GM19351 (cell line): Measurements from ENCODE around the gene IQCM.
A peak's percentile ranks its signal among the peaks of the same experiment; 100 is the strongest.

Source experiments
- ATAC-seq: cut with Tn5 transposase; IDR thresholded peaks from one replicate; pipeline ENCODE4 v1.9.1; 2021; ENCODE audit warnings: mild to moderate bottlenecking, moderate library complexity; ENCODE audit not compliant: unreplicated experiment

The IQCM gene

GRCh38 chr4:149784018-149784417 lies 31.6 kb downstream of the IQCM start:
- ATAC-seq, result no peak

- ATAC-seq, result no peak
Observed at GRCh38 chr4:149781150-149781549, 34.5 kb downstream of the IQCM start.

- ATAC-seq, result no peak
Observed at GRCh38 chr4:149768477-149768876, 47.2 kb downstream of the IQCM start.

- ATAC-seq, result no peak
Observed at GRCh38 chr4:149766135-149766534, 49.5 kb downstream of the IQCM start.

DNA sequence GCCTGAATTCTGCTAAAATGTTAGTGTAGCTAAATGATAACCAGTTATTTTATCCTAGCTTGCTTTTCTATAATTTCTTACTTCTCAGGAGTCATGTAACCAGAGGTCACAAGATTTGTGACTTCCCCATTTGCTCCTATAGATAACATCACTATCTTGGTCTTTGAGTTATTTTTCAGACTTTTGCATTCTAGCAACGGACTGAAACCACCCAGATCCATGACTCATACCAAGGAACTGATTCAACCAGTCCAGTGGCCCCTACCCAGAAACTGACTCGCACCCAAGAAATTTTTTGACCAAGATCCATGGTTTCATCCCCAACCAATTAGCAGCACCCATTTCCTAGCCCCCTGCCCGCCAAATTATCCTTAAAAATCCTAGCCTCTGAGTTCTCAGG lies 50.0 kb downstream of the IQCM start:
- ATAC-seq, result no peak

- ATAC-seq, result no peak
Observed at GRCh38 chr4:149755969-149756368, 59.7 kb downstream of the IQCM start.

- no peak for ATAC-seq
Observed at GRCh38 chr4:149754526-149754925, 61.1 kb downstream of the IQCM start.

DNA sequence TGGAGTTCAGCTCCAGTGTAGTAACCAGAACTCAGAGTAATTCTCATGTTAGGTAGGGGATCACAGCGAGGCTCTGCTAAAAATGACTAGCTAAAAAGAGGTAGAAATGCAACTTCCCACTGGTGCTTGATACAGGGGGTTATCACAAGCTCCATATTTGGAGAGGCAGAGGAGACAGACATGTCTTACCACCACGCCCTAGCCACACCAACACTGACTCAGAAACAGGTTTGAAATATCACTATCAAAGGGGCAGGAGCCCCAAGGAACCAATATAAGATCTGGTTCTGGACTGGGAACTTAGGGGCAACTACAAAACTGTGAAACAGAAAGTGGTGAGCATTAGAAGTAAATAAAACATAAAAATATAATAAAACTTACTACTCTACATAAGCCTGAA lies 62.9 kb downstream of the IQCM start:
- no peak for ATAC-seq

DNA sequence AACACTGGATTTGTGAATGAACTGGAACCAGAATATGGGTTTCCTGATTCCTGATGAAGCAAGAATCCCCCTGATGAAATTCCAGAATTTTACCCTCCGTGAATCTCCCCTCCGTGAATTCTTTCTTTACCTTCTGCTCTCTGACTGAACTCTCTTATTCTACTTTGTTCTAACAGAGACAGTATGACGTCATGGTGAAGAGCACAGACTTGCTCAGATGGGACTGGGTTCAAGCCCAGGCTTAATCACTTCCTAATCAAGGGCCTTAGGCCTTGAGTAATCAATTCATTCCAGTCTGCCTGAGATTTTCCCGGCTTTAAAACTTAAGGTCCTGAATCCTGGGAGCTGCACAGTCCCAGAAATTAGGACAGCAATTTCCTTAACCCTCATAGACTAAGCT lies 64.5 kb downstream of the IQCM start:
- ATAC-seq, result no peak

GRCh38 chr4:149749784-149750183 lies 65.9 kb downstream of the IQCM start:
- ATAC-seq, result no peak

DNA sequence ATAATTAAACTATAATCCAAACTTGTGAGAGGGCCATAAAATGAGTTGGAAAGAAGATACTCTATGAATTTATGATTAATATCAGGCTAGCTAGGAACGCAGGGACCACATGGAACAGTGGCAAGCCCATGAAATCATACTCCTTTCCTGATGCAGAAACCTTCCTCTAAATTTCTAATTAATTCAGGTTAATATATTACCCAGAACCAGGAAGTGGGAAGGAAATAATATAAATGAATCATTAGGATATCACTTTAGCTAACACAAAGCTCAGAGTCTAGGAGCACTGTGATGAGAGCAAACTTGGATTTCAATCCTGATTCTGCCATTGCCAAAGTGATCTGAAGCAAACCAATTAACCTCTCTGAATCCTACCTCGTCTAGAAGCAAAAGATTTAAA lies 68.0 kb downstream of the IQCM start:
- ATAC-seq, result no peak

DNA sequence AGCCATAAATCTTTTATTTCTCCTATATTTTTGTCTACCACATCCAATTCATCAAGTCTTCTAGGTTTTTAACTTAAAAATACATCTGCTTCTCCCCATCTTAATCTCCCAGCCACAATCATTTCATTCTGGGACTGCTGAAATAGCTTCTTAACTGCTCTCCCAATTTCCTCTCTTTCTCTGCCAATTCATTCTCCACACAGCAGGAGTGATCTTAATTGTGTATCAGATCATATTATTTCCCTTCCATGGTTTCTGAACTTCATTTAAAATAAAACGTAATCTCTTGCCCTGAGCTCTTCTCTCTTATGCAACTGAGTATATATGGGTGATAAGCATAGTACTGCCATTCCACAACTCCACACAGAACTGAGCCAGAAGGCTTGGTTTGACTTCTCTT lies 69.4 kb downstream of the IQCM start:
- no peak for ATAC-seq

DNA sequence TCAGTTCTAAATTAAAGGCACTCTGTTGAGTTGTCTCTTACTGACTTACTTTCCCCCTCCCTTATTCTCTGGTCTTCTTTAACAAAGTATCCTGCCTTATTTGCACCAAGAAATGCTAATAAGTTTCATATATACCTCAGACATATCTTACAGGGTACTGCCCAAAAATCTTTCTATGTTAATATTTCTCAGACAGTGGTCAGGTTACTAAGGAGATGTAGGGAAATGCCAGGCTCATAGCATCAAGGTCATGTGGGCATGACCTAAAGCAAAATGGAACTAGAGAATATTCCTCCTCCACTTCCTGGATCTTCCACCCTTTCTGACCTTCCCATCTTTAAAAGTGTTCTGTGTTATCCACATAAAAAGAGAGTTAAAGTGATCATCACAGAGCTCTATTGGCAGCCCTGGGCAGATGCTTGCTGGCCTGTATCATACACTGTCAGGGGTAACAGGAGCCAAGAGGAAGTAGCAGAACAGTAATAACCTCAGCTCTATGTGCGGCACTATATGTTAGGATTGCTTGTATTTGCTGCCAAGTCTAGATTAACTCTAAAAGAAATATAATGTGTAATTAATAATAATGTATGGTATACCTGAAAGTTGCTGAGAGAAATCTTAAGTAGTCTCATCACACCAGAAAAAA lies 74.3 kb downstream of the IQCM start:
- ATAC-seq, result no peak

- no peak for ATAC-seq
Observed at GRCh38 chr4:149738156-149738555, 77.5 kb downstream of the IQCM start.

DNA sequence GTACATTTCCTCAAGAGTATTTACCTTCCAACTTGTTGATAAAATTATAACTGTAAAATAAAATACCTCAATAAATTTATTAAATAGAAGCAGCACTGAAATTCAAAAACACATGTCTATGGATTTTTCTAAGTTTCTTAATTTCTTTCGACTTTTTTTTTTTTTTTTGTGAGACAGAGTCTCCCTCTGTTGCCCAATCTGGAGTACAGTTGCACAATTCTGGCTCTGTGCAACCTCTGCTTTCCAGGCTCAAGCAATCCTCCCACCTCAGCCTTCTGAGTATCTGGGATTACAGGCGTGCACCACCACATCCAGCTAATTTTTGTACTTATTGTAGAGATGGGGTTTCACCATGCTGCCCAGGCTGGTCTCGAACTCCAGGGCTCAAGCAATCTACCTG lies 79.8 kb downstream of the IQCM start:
- no peak for ATAC-seq

DNA sequence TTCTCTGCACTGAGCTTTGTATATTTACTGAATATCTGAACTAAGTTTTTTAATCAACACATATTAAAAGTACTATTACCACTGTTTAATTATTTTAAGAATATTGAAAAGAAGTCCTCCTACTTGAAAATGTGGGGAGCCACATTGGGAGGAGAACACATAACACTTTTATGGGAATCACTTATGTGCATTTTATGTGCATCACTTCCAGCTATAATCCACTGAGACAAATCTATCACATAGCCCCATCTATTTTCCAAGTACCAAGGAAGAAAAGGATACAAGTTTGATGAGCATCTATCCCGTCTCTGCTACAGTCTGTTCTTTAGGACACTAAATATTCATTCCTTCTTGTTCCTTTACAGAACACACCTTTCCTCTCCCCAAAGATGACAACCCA lies 87.2 kb downstream of the IQCM start:
- no peak for ATAC-seq

DNA sequence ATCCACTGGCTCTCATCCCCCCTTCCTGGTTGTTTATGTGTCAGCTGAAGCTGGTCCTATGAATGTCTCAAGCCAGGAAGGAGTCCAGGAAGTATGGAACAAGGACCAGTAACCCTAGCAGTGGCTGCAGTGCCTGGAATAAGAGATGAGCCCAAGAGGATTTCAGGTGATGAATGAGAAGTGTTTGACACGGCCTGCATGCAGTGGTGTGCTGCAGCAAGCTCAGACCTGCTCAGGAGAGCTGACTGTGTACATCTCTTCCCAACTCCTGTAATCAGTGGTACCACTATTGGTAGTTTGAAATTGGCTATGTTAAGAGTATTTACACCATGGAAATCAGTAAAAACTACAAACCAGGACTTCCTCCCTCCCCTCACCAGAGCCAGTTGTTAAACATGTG lies 88.0 kb downstream of the IQCM start:
- ATAC-seq, result no peak

DNA sequence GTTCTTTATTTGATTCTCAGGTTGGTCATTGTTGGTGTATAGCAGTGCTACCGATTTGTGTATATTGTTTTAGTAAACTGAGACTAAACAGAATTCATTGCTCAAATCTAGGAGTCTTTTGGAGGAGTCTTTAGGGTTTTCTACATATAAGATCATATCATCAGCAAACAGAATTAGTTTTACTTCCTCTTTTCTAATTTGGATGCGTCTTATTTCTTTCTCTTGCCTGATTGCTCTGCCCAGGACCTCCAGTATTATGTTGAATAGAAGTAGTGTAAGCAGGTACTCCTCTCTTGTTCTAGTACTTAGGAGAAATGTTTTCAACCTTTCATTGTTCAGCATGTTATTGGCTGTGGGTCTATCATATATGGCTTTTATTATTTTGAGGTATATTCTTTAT lies 92.6 kb downstream of the IQCM start:
- ATAC-seq, result no peak

- peak; percentile 64 for ATAC-seq
Observed at GRCh38 chr4:149719806-149720205, 95.8 kb downstream of the IQCM start.

GRCh38 chr4:149719357-149719756 lies 96.3 kb downstream of the IQCM start:
- no peak for ATAC-seq

GRCh38 chr4:149718500-149718899 lies 97.1 kb downstream of the IQCM start:
- ATAC-seq, result no peak

DNA sequence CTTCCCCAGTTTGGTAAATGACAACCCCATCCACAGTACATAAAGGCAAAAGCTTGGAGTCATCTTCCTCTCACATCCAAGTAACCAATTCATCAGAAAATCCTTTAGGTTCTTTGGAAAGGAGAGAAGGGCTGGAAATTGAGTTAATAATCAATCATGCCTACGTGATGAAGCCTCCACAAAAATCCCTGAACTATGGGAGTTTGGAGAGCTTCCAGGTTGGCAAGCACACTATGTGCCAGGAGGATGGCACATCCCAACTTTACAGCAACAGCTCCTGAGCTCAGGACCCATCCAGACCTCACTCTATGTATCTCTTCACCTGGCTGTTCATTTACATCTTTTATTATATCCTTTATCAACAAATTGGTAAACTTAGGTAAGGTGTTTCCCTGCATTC lies 98.9 kb downstream of the IQCM start:
- ATAC-seq, result no peak

DNA sequence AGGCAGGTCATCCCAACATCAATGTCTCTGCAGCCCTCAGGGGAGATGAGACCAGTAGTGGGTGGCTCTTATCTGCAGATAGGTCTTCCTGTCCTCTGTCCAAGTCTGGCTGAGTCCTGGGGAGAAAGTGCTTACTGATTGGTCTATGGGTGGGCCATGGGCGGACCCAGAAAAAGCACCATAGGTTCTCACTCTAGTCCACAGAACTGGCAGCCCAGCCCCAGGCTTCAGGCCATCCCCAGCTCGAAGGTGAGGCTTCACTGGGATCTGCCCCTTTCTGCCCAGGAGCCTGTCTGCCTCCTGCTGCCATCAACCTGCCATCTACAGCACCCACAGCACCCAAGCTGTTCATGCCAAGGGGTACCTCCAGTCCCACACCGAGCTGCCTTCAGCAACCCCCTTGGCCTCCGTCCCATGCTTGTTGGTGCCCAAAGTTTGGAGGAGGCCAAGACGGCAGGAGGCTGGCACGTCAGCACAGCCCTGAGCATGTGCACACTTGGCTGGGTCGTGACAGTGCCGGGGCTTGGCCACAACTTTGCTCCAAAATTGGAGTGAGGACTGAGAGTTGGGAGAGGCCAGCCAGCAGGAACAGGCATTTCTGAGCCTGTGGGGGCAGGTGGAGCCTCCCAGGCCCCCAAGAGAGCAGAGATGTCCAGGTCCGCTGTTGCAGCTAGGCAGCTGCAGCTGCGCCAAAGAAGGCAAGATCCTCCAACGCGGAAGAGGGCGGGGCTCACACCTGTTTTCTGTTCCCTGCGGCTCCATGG lies 99.6 kb downstream of the IQCM start:
- no peak for ATAC-seq
